NCI-H1930 (cell line): Measurements from ENCODE around the gene RNF113A.
"Not testable (repeated sequence)": the region's sequence is repeated elsewhere in the genome, so short reads cannot be mapped to it uniquely, and the experiment has no call there.

Experiments used
- DNase-seq, 2 experiments: peaks; one replicate each; lab custom pipeline; 2025; lab: John Stamatoyannopoulos, UW

The RNF113A gene

GRCh38 chrX:119833905-119834304 lies 37.6 kb downstream of the RNF113A start:
- no peak for DNase-seq

- DNase-seq, result no peak
These were observed 43.1 kb downstream of the RNF113A start for GRCh38 chrX:119828446-119828845.

- DNase-seq, result no peak
These were observed 45.1 kb downstream of the RNF113A start for GRCh38 chrX:119826399-119826959.

- not testable (repeated sequence) for DNase-seq
These were observed 47.3 kb downstream of the RNF113A start for GRCh38 chrX:119824221-119824620.

DNA sequence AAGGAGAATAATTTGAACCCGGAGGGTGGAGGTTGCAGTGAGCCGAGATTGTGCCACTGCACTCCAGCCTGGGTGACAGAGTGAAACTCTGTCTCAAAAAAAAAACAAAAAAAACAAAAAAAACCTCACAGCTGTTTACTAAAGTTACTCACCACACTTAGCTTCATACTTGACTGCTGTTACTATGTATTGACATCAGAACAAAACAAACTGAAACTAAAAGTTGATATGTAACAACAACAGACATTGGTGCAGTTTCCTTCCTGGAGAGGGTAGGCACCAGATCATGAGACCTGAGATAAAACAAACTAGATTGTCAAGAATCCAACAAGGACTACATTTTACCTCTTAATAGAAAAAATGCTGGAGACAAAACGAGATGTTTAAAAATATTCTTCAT lies 49.8 kb downstream of the RNF113A start:
- DNase-seq, result not testable (repeated sequence)
